Left ventricle myocardium superior (tissue), 1 donor: Measurements from ENCODE around the gene MARVELD1. TPM values are rescaled to one million over a fixed set of nuclear protein-coding genes. Genes with fewer than 3 reads are reported as not detected.
"Not testable (repeated sequence)": the region's sequence is repeated elsewhere in the genome, so short reads cannot be mapped to it uniquely, and the experiment has no call there.

Experiments
- ATAC-seq: fragments of 200-7000 bp; cut with Tn5 transposase; one replicate; pipeline ENCODE4 v1.9.1; 2020; ENCODE audit warnings: mild to moderate bottlenecking, moderate library complexity
- DNase-seq: peaks from one replicate; pipeline ENCODE4 v3.0.0-alpha.2; 2020
- intact Hi-C: fragments of 100-400 bp; cut with micrococcal nuclease; formaldehyde crosslinking; loops from one replicate; pipeline ENCODE4 v1.11.0; 2022
- long read RNA-seq: library from polyadenylated mRNA; unstranded; transcript quantifications from one replicate; pipeline ENCODE4 v2.0.0, GENCODE V29; 2021
- total RNA-seq: library from RNA; stranded (reverse); fragmentation: NEBNext Ultra II Directional; extraction: Animal tissue kit (Norgen Biotek cat#: 25700); gene quantifications from one replicate; pipeline ENCODE4 v1.2.1, GENCODE V29; 2021
- donor health status: DM: no; HTN: yes; CAD: no; lungs with severe emphysema.

Gene MARVELD1
- 7.1 TPM for total RNA-seq
- long read RNA-seq, transcript MARVELD1-201 (2 exons, 3,221 nt): major isoform, 10 of 12 reads
- long read RNA-seq, partial matches to known transcripts: 0 of 12 reads
- long read RNA-seq, other reads (novel, unspliced or antisense): 2 of 12 reads

GRCh38 chr10:97713339-97713825 is at the start of gene MARVELD1:
Gene MARVELD1, plus strand, starts transcription at chr10:97713730. Its CDS starts 147 bp downstream, at chr10:97713877.
- intact Hi-C loops: no loop called here
- DNase-seq: peak; percentile 83
- ATAC-seq: peak; percentile 53

- DNase-seq (no peak), ATAC-seq (no peak)
- intact Hi-C loops: no loop called here
Observed at GRCh38 chr10:97664282-97664850, 49.2 kb upstream of the MARVELD1 start.

- intact Hi-C loops: no loop called here
- ATAC-seq: no peak
- no peak for DNase-seq
Observed at GRCh38 chr10:97666992-97667391, 46.5 kb upstream of the MARVELD1 start.

- intact Hi-C loops: no loop called here
- DNase-seq: no peak
- ATAC-seq: no peak
Observed at GRCh38 chr10:97667463-97667862, 46.1 kb upstream of the MARVELD1 start.

- intact Hi-C loops: no loop called here
- ATAC-seq: no peak
- no peak for DNase-seq
Observed at GRCh38 chr10:97669571-97669970, 44.0 kb upstream of the MARVELD1 start.

GRCh38 chr10:97673736-97674525 is 39.6 kb upstream of the MARVELD1 start:
- ATAC-seq (peak; percentile 35), DNase-seq (no peak)
- intact Hi-C loops: no loop called here

GRCh38 chr10:97675222-97675621 is 38.3 kb upstream of the MARVELD1 start:
- no peak for DNase-seq
- intact Hi-C loops: no loop called here
- ATAC-seq: no peak

- peak; percentile 73 for ATAC-seq
- intact Hi-C loops: no loop called here
- peak; percentile 38 for DNase-seq
Observed at GRCh38 chr10:97676770-97677581, 36.6 kb upstream of the MARVELD1 start.

GRCh38 chr10:97679594-97679993 is 33.9 kb upstream of the MARVELD1 start:
- ATAC-seq: no peak
- intact Hi-C loops: no loop called here
- no peak for DNase-seq

GRCh38 chr10:97682042-97682441 is 31.5 kb upstream of the MARVELD1 start:
- intact Hi-C loops: no loop called here
- ATAC-seq (no peak), DNase-seq (no peak)

- DNase-seq (peak; percentile 39), ATAC-seq (no peak)
- intact Hi-C loops: no loop called here
Observed at GRCh38 chr10:97683556-97684367, 29.8 kb upstream of the MARVELD1 start.

GRCh38 chr10:97684368-97684713 is 29.2 kb upstream of the MARVELD1 start:
- ATAC-seq, DNase-seq, intact Hi-C loops: not testable (repeated sequence)

- intact Hi-C loops: no loop called here
- DNase-seq: no peak
- no peak for ATAC-seq
Observed at GRCh38 chr10:97684866-97685394, 28.6 kb upstream of the MARVELD1 start.

- intact Hi-C loops: no loop called here
- DNase-seq (no peak), ATAC-seq (no peak)
Observed at GRCh38 chr10:97685395-97685958, 28.1 kb upstream of the MARVELD1 start.

GRCh38 chr10:97686301-97686961 is 27.1 kb upstream of the MARVELD1 start:
- ATAC-seq (peak; percentile 15), DNase-seq (no peak)
- intact Hi-C loops: no loop called here

GRCh38 chr10:97686962-97687784 is 26.4 kb upstream of the MARVELD1 start, which contains the start of gene AVPI1:
Gene AVPI1, minus strand, starts transcription at chr10:97687241. Its CDS starts 7,336 bp downstream, at chr10:97679905.
- DNase-seq: peak; percentile 99
- peak; percentile 95 for ATAC-seq
- intact Hi-C loops: no loop called here
